Measurements from ENCODE around the gene MLPH. TPM values are rescaled to one million over a fixed set of nuclear protein-coding genes. Genes with fewer than 3 reads are reported as not detected.

Gene MLPH
- total and polyA plus RNA-seq, 4 donors, result 0.62 to 29.3 (median 9.4) TPM

DNA sequence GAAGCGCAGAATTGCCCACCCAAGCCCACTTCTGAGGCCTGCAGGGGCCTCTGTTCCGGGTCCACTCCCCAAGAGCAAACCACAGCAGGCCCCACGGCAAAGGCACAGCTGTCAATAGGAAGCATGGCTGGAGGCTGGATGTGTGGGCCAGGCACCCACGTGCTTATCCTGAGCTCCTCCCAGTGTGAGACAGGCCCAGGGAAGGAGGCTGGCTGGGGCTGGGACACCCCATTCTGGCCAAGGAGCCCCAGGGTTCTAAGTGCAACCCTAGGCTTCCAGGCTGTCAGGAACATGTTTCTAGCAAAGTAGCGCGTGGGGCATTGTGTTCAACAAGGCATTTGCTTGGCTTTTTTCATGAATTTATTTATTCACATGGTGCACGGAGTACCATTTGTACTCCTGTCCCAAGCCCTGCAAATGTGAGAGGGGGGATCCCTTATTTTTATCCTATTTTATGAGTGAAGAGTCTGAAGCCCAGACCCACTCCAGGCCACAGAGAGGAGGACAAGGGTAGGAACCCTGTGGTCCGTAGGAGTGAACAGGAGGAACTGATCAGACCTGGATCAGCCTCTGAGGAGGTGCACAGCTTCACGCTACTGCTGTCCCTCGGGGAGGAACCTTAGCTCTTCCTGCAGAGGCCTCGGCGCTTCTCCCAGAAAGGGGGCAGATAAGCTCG, 109.6 kb downstream of the MLPH start:
- WGBS (ENCODE audit: insufficient coverage), result 79% methylated on average over 9 of the region's 13 CpGs
- Histone ChIP-seq H3K4me1 (ENCODE audit: control insufficient read depth, insufficient read depth, low read length) (peaks cover 15% of the 10 kb centered on the region), H3K27me3 (ENCODE audit: control insufficient read depth, insufficient read depth, low read length) (no peaks in the 10 kb centered on the region)

DNA sequence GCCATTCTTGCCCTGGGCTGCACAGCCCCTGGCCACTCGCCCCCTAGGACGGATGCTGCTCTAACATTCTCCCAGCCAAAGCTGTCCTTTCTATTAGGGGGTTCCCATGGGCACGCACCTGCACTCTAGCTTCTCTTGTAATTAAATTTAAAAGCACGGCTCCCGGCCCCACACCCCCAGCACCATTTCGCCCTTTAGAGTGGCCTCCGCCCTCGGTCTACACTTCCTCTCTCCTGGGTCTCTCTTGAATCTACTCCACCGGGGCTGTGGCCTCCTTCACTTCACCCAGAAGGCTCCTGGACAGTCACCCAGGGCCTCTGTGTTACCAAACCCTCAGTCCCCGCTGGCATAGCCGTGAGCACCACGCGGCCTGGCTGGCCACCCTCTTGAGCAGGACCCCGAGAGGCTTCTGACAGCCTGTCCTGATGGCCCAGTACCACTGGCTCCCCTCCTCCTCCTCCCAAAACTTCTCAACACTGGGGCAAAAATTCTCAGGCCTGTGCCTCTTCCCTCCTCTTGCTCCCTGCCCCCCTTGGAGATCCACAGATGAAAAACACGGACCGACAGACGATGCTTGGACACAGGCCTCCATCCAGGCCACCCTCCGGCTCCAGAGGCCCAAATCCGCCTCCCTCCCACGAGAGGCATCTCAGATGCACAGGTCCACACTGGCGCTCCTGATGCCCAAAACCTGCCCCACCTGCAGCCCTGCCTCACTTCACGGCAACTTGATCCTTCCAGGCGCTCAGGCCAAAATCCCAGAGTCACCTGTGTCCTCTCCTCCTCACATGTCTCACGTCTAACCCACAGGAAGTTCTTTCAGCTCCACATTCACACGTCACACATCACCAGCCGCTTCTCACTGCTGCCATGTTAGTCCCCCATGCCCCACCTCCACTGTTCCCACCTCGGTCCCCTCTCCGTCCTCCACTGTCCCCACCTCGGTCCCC, 110.4 kb downstream of the MLPH start:
- DNase-seq (ENCODE audit: low read depth in 4 of 6, low spot score in 6 of 6), result no peak
- Histone ChIP-seq H3K4me1 (ENCODE audit: control insufficient read depth, insufficient read depth, low read length) (peaks cover 15% of the 10 kb centered on the region), H3K27me3 (ENCODE audit: control insufficient read depth, insufficient read depth, low read length) (no peaks in the 10 kb centered on the region), H3K4me3 (ENCODE audit: low read depth, low read length) (no peak overlapping the region), H3K9me3 (ENCODE audit: control insufficient read depth, insufficient read depth, low read length) (no peaks in the 10 kb centered on the region), H3K27ac (ENCODE audit: low read depth, low read length) (no peak overlapping the region), H3K36me3 (ENCODE audit: control insufficient read depth, insufficient read depth, low read length) (no peaks in the 10 kb centered on the region)
- 87% methylated on average over 28 of the region's 29 CpGs for WGBS (ENCODE audit: insufficient coverage)

More for the DNA sequence above, 109.6 kb downstream of the MLPH start:
- Histone ChIP-seq H3K4me3 (ENCODE audit: low read depth, low read length) (no peak overlapping the region), H3K27ac (ENCODE audit: low read depth, low read length) (no peak overlapping the region), H3K9me3 (ENCODE audit: control insufficient read depth, insufficient read depth, low read length) (no peaks in the 10 kb centered on the region), H3K36me3 (ENCODE audit: control insufficient read depth, insufficient read depth, low read length) (no peaks in the 10 kb centered on the region)
- DNase-seq (ENCODE audit: low read depth in 4 of 6, low spot score in 6 of 6), result no peak

GRCh38 chr2:237598468-237599208, 111.6 kb downstream of the MLPH start:
- WGBS (ENCODE audit: insufficient coverage), result 86% methylated on average over 14 of the region's 14 CpGs
- H3K9me3 ChIP-seq (ENCODE audit: control insufficient read depth, insufficient read depth, low read length), result no peaks in the 10 kb centered on the region
- no peaks in the 10 kb centered on the region for H3K36me3 ChIP-seq (ENCODE audit: control insufficient read depth, insufficient read depth, low read length)
- H3K27ac ChIP-seq (ENCODE audit: low read depth, low read length), result no peak overlapping the region
- no peak overlapping the region for H3K4me3 ChIP-seq (ENCODE audit: low read depth, low read length)
- peaks cover 15% of the 10 kb centered on the region for H3K4me1 ChIP-seq (ENCODE audit: control insufficient read depth, insufficient read depth, low read length)
- no peaks in the 10 kb centered on the region for H3K27me3 ChIP-seq (ENCODE audit: control insufficient read depth, insufficient read depth, low read length)
- no peak for DNase-seq (ENCODE audit: low read depth in 4 of 6, low spot score in 6 of 6)

DNA sequence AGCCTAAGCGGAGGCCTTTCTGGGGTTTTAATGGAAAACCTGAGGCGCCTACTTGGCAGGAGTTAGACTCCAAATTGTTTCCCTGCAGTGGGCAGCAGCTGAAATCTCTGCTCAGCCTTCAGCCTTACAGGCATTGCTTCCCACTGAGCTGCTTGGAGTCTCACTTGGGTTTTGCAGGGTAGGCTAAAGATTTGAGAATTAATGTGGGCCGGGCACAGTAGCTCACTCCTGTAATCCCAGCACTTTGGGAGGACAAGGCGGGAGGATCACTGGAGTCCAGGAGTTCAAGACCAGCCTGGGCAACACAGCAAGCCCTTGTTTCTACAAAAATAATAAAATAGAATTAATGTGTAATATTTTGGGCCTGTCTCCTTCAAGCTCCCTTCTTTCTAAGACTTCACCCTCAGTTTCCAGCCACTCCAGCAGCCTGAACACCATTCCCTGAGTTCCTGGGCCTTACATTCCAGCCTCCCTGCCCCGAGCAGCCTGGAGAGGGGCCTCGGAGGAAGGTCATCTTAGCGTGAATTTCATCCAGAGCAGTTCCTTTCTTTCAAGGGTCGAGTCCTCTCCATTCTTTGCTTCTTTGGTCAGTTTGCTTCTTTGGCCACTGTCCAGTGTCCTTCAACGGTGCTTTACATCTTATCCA, 112.5 kb downstream of the MLPH start:
- Histone ChIP-seq H3K27me3 (ENCODE audit: control insufficient read depth, insufficient read depth, low read length) (no peaks in the 10 kb centered on the region), H3K9me3 (ENCODE audit: control insufficient read depth, insufficient read depth, low read length) (no peaks in the 10 kb centered on the region), H3K4me1 (ENCODE audit: control insufficient read depth, insufficient read depth, low read length) (peaks cover 20% of the 10 kb centered on the region), H3K36me3 (ENCODE audit: control insufficient read depth, insufficient read depth, low read length) (no peaks in the 10 kb centered on the region), H3K4me3 (ENCODE audit: low read depth, low read length) (no peak overlapping the region), H3K27ac (ENCODE audit: low read depth, low read length) (no peak overlapping the region)
- 70% methylated on average over 8 of the region's 9 CpGs for WGBS (ENCODE audit: insufficient coverage)
- DNase-seq (ENCODE audit: low read depth in 4 of 6, low spot score in 6 of 6), result no peak

GRCh38 chr2:237600205-237600846, 113.3 kb downstream of the MLPH start:
- 61% methylated on average over 12 of the region's 16 CpGs for WGBS (ENCODE audit: insufficient coverage)
- no peaks in the 10 kb centered on the region for H3K9me3 ChIP-seq (ENCODE audit: control insufficient read depth, insufficient read depth, low read length)
- H3K36me3 ChIP-seq (ENCODE audit: control insufficient read depth, insufficient read depth, low read length), result no peaks in the 10 kb centered on the region
- no peak overlapping the region for H3K4me3 ChIP-seq (ENCODE audit: low read depth, low read length)
- DNase-seq (ENCODE audit: low read depth in 4 of 6, low spot score in 6 of 6), result peak in 2 of 6 donors; percentile 26 to 43
- no peaks in the 10 kb centered on the region for H3K27me3 ChIP-seq (ENCODE audit: control insufficient read depth, insufficient read depth, low read length)
- no peak overlapping the region for H3K27ac ChIP-seq (ENCODE audit: low read depth, low read length)
- peaks cover 13% of the 10 kb centered on the region for H3K4me1 ChIP-seq (ENCODE audit: control insufficient read depth, insufficient read depth, low read length)

GRCh38 chr2:237601453-237602116, 114.5 kb downstream of the MLPH start:
- H3K9me3 ChIP-seq (ENCODE audit: control insufficient read depth, insufficient read depth, low read length), result no peaks in the 10 kb centered on the region
- no peak overlapping the region for H3K4me3 ChIP-seq (ENCODE audit: low read depth, low read length)
- no peaks in the 10 kb centered on the region for H3K36me3 ChIP-seq (ENCODE audit: control insufficient read depth, insufficient read depth, low read length)
- 85% methylated on average over 13 of the region's 14 CpGs for WGBS (ENCODE audit: insufficient coverage)
- peaks cover 11% of the 10 kb centered on the region for H3K4me1 ChIP-seq (ENCODE audit: control insufficient read depth, insufficient read depth, low read length)
- DNase-seq (ENCODE audit: low read depth in 4 of 6, low spot score in 6 of 6), result no peak
- no peaks in the 10 kb centered on the region for H3K27me3 ChIP-seq (ENCODE audit: control insufficient read depth, insufficient read depth, low read length)
- no peak overlapping the region for H3K27ac ChIP-seq (ENCODE audit: low read depth, low read length)

DNA sequence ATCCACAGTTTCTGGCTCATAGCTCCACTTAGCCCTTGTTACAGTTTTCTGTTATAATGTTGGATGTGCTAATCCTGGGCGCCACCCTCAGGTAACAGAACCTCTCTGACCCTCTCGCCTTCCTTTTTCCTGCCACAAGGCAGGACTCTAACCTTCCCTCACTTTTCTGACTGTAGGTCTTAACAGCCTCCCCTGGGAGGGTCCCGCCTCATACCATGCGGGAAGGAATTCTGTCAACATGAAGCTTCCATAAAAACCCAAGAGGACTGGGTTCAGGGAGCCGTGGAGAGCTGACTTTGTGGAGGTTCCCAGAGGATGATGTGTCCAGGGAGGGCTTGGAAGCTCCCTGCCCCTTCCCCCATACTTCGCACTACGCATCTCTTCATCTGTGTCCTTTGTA, 115.4 kb downstream of the MLPH start:
- DNase-seq (ENCODE audit: low read depth in 4 of 6, low spot score in 6 of 6), result no peak
- H3K27ac ChIP-seq (ENCODE audit: low read depth, low read length), result no peak overlapping the region
- no peaks in the 10 kb centered on the region for H3K36me3 ChIP-seq (ENCODE audit: control insufficient read depth, insufficient read depth, low read length)
- 90% methylated on average over 2 of the region's 7 CpGs for WGBS (ENCODE audit: insufficient coverage)
- no peak overlapping the region for H3K4me3 ChIP-seq (ENCODE audit: low read depth, low read length)
- peaks cover 11% of the 10 kb centered on the region for H3K4me1 ChIP-seq (ENCODE audit: control insufficient read depth, insufficient read depth, low read length)
- H3K9me3 ChIP-seq (ENCODE audit: control insufficient read depth, insufficient read depth, low read length), result no peaks in the 10 kb centered on the region
- no peaks in the 10 kb centered on the region for H3K27me3 ChIP-seq (ENCODE audit: control insufficient read depth, insufficient read depth, low read length)

DNA sequence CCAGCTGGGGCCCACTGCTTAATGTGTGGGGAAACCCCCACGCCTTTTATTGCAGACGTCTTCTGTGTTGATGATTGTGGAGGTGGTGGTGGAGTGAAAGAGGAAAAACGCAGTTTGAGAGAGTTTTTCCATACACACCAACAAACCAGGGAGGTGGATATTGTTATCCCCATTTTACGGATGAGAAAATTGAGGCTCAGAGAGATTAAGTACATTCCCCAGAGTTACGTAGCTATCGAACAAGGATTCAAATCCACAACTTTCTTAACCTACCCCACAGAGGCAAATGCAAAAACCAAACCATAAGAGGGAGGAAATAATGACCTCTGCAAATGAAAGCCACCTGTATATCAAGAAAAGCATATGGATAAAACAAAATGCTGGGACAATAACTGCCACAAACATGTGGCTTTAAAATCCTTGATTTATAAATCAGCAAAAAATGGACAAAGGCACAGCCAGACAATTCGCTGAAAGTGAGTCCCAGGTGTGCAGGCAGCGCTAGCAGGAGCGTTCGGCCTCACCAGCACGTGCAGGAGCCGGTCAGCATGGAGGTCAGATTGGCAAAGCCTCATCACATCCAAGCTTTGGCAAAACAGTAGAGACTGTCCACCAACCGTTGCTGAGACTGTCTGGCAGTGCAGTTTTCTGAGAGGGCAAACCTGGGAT, 116.1 kb downstream of the MLPH start:
- Histone ChIP-seq H3K4me1 (ENCODE audit: control insufficient read depth, insufficient read depth, low read length) (peaks cover 11% of the 10 kb centered on the region), H3K36me3 (ENCODE audit: control insufficient read depth, insufficient read depth, low read length) (no peaks in the 10 kb centered on the region), H3K4me3 (ENCODE audit: low read depth, low read length) (no peak overlapping the region), H3K27ac (ENCODE audit: low read depth, low read length) (peak overlapping the region; percentile 33), H3K27me3 (ENCODE audit: control insufficient read depth, insufficient read depth, low read length) (no peaks in the 10 kb centered on the region), H3K9me3 (ENCODE audit: control insufficient read depth, insufficient read depth, low read length) (no peaks in the 10 kb centered on the region)
- 64% methylated on average over 8 of the region's 13 CpGs for WGBS (ENCODE audit: insufficient coverage)
- no peak for DNase-seq (ENCODE audit: low read depth in 4 of 6, low spot score in 6 of 6)
